Suppressor macrophage (primary cell): ENCODE results near the gene CDH4.

Experiments used
- DNase-seq, 4 experiments: peaks; one replicate each; pipeline ENCODE4 v3.0.0-alpha.2; 2020 to 2022

Gene CDH4

DNA sequence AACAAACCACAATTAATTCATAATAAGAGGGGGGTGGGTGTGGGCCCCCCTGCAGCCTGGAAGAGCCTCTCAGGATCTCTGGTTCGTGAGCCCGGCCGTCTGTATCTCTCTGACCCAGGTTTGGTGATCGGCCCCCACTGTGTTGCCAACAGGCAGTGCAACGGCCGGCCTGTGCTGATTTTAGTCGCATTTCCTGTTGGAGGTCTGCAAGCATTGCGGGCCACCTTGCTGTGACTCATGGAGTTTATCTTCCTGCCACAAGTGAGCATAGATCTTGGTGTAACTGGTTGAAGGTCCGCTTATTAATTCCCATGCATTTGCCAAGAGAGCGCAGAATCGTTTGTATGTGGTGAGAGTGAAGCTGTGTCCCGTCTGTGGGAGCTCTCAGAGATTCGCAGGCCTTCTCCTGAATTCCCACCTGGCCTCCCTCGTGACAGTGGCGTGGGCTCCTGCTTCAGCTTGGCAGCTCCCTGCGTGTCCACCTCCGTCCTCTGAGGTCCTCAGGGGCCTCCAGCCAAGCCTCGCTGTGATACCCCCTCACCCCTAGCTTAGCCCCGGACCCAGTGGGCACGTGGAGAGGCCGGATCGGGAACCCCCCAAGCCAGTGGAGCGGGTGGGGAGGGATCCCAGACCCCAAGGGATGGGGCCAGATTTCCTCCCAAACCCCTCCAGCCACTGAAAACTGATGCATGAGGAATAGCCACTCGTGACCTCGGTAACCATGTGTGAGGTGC is 269.8 kb downstream of the CDH4 start:
- no peak for DNase-seq

DNA sequence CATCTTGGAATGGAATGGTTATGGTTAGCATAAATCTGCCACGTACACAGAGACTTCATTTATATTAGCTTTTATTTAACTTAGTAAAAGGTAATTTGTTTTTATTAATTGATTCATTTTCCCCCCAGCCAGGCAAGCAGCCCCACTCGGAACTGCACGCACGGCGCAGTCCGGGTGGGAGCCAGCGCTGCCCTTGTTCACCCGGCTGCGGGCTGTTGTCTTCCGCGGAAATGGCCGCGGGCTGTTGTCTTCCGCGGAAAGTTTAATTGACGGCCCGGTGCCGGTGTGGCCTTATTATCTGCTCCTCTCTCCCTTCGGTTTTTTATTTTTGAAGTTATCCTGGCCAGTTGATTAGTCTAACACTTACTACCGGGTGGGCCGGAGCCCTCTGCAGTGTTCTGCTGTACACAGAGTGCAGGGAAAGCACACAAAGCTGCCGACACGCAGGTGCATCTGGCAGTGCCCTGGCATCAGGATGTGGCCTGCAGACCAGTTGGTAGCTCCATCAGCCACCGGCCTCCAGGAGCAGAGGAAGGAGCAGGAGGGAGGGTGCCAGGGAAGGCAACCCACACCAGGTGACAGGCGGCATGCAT is 270.5 kb downstream of the CDH4 start:
- no peak for DNase-seq

DNA sequence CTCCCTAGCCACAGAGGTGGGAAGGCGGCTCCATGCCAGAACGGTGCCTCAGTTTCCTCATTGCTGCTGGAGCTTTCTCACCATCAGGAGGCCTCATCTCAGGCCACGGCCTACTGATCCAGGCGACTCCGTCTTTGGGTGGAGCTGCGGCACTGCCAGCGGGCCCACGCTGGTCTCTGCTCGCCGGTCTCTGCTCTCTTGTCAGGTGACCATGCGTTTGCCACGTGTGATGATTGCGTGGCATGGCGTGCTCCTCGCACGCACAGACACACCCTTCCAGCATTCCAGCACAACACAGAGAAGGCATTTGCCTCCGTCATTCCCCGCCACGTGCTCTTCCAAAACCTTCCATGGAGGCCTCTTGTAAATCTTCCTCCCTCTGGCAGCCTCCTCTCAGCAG is 271.1 kb downstream of the CDH4 start:
- no peak for DNase-seq

DNA sequence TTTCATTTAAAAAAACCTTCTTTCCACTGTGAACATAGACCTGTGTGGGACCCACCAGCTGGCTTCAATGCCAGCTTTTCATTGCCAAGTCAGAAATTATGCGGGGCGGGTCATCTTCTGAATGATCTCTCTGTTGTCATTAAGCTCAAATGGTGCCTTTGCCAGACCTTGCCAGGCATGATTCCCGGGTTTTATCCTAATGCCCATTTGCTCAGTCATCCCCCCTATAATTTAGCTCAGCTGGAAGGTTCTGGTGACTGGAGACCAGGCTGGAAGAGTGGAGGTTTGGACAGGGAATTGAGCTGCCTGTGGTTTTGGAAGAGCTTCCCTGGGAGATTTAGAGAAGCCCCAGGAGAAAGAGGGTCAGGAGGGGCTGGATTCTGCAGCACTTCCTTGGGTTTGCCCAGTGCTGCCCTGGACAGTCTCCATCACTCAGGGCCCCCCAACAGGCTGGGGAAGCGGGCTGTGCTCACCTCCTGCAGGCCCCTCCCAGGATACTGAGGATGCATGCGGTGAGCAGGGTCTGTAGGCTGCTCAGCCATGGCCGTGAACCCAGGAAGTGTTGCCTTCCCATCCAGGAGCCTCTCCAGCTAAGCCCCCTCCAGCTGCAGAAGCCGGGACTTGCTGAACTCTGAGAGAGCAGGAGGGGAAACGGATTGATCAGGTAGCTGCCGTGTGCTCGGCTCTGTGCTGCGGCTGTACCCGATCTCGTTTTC is 273.0 kb downstream of the CDH4 start:
- no peak for DNase-seq

DNA sequence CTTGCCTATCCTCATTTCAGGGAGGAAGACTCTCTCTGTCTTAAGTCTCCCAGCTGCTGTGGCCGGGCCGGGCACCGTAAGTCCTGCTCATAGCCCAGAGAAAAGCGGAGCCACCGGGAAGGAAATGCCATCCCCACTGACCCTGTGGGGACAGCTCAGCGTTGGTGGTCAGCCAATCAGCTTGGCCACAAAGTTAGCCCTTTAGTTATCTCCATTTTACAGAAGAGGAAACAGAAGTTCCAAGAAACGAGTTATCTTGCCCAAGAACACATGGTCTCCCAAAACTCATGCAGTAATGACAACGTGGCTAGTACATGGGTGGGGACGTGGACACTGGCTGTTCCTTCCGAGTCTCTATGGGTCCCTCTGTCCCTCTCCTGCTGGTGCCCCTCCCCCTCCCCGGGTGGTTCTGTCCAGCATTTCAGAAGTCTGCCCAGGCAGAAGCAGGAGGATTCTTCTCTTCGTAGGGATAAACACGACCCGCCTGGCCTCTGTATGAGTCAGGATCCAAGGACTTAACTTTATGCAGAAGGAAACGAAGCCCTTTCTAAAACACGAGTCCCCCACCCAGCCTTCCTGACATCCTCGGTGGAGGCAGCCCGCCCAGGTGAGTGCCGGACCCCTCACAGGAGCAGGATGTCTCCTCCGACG is 273.8 kb downstream of the CDH4 start:
- no peak for DNase-seq

DNA sequence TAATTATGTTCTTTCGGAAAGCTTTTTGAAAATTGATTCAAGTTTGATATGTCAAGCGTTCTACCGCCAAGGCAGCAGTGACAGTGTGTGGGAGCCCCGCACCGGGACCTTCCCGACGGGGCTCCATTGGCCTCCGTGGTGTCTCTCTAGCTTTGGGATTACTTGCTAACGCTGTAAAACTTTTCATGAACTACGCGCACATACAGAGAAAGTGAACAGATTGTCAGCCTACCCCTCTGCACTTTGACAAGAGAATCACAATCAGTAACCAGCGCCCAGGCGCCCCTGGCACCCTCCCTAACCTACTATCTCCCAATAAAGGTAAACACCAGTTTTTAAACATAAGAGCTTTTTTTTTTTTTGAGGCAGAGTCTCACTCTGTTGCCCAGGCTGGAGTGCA is 274.8 kb downstream of the CDH4 start:
- no peak for DNase-seq

DNA sequence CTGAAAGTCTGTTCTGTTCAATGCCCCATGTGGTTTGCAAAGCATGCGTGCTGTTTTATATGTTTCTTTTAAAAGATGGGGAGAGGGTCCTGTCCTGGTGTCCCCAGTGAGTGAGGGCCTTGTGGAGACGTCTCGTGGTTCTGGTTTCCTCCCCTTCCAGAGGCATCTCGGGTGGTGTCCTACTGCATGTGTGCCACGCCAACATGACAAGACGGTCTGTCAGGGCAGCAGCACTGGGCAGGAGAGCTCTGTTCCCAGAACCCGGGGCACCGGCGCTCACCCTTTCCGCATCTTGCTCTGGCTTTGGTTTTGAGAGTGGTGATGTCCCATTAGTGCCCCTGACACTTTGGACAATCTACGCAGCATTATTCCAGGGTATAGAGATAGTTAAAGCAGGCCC is 275.6 kb downstream of the CDH4 start:
- DNase-seq: no peak

DNA sequence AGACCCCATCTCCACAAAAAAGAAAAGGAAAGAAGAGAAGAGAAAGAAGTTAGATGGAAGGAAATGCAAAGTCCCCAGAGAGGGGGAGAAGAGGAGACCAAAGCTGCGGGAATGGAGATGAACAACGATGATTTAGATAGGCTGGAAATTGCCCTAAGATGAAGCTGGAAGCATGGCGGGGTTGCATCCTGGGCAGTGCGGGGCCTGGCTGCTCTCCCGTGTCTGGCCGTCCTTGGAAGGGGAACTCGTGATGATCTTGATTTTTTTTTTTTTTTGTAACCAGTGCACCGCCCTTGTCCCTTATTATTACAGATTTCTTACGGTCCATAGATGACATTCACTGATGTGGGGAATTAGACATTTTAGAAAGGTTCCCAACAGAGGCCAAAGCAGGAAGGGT is 276.5 kb downstream of the CDH4 start:
- no peak for DNase-seq

DNA sequence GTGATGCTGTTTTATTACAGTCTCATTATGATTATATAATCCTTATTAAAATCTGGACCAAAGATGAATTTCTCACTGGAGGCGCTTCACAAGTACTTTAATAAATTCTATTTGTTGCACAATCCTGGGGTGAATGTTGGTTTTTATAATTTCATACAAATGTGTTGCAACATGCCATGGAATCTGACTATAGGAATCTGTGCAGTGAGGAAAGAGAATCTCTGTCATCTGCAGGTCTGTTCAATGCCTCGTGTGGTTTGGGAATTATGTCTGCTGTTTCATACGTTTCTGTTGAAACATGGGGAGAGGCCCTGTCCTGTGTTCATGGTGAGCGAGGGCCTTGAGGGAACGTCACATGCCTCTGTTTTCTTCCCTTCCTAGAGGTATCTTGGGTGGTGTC is 277.3 kb downstream of the CDH4 start:
- DNase-seq: no peak

DNA sequence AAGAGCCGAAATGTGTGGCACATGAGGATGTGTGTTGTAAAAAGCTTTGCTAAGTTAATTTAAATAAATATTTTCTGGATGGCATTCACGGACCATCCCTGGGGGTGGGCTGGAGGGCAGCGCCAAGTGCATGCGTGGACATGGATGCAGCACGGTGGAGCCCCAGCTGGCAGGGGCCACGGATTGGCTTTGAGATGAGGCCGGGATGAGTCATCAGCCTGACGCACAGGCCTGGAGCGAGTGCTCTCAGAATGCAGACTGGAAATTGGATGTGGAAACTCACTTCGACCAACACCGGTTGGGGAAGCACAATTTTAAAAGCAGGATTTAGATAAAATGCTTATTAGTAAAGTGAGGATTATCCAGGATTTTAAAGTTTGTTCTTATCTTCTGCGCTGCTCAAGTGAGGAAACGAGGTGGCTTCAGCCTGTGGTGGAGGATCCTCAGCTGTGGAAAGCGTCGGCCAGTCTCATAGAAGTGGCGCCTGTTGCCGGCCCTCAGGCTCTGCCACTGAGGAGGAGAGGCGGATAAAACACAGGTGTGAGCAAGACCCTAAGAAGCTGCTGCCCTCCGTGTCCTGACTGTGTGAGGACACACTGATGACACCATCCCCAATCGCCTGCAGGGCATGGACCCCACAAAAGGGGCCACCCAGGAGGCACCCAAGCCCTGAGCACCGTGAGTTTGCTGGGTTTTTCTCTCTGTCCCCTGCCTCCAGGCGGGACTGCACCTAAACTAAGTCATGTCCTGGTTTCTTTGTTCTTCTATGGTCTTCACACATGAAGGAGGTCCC is 279.7 kb downstream of the CDH4 start:
- no peak for DNase-seq

DNA sequence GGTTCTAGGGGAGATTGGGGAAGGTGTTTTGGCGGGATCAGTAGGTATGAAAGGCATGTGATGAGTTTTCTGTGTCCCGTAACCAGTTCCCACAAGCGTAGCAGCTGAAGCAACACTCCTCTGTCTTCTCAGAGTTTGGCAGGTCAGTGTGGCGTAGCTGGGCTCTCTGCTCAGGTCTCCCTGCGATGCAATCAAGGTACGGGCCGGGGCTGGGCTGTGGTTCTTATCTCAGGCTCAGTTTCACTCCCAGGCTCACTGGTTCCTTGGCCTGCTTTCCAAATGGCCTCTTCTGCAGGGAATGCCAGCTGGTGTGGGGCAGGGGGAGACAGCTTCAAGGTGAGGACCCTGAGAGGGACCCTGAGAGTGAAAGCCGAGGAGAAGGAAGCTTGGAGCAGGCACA is 280.7 kb downstream of the CDH4 start:
- DNase-seq: no peak

DNA sequence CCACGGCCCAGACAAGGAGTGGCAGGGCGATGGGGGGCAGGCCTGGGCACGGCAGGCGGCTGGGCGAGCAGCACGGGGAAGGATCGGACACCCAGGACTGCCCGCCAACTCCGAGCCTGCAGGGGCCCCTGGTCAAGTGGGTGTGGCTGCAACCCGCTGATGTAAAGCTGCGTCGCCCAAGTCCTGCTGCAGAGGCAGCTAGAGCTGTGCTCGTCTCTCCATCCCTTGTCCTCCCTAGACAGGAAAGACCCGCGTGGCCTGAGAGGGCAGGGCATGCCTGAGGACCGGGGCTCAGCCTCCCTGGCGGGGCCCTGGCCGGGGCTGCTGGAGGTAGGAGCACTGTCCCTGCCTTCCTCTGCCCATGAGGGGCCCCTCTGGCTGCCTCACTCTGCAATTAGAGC is 281.2 kb downstream of the CDH4 start:
- no peak for DNase-seq

DNA sequence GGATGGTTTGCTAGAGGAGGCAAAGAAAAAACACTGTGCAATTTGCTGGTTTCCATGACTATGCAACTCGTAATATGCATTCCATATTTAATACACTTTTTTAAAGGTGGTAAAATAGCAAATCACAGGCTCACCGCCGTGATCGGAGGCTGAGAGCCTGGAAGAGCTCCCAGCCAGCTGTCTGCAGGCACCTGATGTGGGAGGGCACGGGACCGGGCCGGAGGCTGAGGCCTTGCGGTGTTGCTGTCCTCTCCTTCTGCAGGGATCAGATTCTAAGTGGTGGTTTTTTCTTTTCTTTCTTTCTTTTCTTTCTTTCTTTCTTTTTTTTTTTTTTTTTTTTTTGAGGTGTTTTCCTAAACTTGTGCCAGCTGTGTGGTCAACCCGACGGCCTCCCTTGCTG is 282.3 kb downstream of the CDH4 start:
- DNase-seq: no peak

DNA sequence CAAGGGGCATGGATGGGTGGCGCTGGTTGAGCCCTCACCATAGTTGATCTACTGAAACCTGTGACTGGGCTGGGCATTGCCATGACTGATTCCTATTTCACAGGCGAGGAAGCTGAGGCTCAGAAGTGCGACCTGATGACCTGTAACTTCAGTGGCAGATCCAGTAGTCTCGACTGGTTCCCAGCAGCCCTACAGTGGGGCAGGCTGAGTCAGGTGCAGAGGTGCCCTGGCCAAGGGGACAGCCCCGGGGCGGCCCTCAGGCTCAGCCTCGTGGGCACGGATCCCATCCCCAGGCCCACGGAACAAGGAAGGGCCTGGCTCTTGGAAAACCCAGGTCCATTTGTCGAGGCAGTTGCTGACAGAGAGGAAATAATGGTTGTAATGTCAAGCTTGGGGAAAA is 283.0 kb downstream of the CDH4 start:
- DNase-seq: no peak

DNA sequence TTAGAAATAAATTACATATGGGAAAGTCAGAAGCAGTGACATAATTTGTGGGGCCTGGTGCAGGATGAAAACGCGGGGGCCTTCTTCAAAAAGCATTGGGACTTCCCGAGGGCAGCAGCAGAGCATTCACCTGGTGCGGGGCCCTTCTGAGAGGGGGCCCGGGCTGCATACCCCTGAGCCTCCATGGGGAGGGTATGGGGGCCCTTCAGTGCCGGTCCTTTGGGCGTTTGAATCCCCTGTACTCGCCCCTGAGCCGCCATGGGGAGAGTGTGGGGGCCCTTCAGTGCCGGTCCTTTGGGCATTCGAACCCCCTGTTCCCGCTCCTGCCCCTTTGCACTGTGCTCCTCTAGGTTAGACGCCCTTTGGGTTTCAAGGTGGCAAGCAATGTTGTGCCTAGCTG is 283.5 kb downstream of the CDH4 start:
- no peak for DNase-seq

DNA sequence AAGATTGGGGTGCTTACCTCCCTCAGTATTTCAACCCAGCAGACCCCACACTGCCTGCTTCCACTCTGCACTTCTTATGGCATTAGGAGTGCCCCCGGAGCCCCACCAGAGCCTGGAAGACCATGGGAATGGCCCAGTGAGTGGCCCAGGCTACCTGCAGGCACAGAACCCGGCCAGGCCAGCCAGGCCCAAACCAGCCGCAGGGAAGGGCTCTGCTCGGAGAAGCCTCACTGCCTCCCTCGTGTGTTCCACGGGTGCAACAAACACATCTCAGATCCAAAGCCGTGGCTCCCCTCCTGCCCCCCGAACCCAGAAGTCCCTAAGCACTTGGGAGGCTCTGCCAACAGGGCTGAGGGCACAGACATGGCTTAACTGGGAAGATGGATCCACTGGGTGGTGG is 283.9 kb downstream of the CDH4 start:
- DNase-seq: no peak

DNA sequence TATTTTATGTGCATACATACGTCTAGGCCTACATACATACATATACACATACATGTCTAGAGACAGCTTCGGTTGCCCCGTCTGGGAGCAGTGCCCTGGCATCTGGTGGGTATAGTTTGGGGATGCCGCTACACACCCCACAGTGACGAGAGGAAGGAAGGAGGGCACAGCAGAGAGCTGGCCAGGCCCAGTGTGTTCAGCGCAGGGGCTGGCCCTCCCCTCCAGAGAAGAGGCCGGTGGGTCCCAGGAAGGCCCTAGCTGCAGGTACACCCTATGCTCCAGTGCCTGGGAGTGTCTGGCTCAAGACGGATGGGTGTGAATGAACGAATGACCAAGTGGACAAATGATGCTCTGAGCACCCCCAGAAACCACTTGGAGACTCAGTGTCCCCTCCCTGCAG is 284.6 kb downstream of the CDH4 start:
- DNase-seq: no peak

DNA sequence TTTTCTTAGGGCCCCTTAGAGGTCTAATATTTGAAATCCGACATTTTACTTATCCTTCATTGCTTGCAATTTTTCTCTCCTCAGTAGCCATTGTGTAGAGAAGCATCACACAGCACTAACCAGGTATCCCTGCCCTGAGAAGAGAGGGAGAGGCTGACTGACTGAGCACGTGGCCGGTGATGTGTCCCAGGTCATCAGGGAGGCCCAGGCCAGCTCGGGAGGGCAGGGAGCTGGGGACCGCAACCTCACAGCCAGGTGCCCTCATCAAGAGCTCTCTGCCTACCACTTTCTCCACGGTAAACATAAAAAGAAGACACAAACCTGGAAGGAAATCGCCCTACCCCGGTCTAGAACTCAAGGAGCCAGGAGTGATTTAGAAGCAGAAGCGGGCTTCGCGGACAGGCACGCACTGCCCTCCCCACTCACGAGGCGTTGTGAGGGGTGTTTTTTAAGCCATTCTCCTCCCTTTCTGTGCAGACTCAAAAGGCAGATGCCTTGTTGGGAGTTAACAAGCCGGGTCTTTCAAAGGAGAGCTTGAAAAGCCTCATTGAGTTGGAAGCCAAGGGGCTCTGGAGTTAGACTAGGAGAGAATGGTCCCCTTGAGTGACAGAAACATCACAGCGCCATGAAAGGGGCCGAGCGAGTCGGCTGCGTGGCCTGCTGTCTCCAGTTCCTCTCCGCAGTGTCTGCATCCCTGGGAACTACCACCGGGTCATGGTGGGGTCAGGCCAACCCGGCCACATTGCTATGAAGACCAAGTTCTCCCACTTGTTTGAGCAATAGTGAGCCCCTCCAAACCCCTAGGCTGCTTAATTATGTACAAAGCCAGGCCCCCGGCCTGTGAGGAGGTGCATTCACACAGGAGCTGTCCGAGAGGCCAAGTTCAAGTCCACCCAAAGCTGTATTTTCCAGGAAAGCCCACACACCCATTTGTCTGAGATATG is 285.4 kb downstream of the CDH4 start:
- no peak for DNase-seq

DNA sequence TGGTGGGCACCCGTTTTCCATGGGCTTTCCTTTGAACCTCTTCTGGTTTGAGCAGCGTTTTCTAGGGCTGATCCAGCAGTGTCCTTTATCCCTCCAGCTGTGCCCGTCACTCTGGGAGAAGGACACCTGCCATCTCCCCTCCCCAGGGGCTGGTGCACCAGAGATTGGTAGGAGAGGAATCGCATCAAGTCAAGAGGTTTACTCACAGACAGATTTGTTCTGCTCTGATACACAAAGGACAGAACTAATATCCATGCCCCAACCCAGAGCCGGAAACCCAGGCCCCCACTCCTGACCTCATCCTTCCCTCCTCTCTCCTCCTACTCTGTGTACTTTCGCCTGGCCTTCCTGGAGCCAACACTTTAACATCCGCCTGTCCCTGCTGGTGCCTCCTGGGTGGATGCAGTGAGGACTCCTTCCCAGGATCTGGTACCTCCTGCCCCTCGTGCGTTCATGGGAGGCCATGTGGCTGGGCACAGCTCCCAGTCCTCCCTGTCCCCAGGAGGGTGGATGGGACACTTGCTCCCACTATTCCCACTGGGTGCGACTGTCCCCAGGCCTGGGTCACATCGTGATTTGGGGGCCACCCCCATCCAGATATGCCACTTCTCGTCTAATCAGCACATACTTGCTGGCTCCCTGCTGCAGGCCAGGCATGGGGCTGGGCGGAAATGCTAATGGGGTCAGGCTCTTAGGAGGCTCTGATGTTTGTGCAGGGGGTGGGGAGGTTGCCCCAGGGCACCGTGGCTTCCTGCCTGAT is 286.3 kb downstream of the CDH4 start:
- DNase-seq: no peak

DNA sequence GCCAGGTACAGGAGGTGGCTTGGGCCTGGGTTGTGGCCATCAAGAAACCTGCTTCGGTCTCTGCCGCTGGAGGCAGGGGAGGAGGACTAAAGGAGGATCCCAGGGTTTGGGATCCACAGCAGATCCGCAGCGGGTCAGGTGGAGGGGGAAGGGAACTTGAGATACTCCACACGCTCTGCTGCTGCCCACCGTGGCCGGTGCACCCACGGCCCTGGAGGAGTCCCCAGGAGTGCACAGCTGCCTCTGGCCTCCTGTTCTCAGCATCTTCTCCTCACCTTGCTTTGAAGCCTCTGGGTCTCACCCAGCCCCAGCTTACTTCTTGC is 286.8 kb downstream of the CDH4 start:
- DNase-seq: no peak
